Transverse colon (tissue), 4 donors: ENCODE data around the gene ASB4.

Experiments used
- CTCF ChIP-seq, 5 experiments: fragments of 200-600 bp in 3 of 5; fragments of 450-650 bp in 2 of 5; sonication (generic) in 3 of 5; IDR thresholded peaks; 1 replicate in 2 of 5; 2 replicates in 3 of 5; pipeline ENCODE4 v1.5.1; 2016 to 2017; ENCODE audit warnings: antibody characterized with exemption in 5 of 5, inconsistent platforms in 3 of 5, mild to moderate bottlenecking in 2 of 5, moderate library complexity in 1 of 5
- EP300 ChIP-seq: sonication (generic); formaldehyde crosslinking; IDR thresholded peaks from one replicate; pipeline ENCODE4 v1.6.1; 2017; ENCODE audit warnings: antibody characterized with exemption, low read depth
- POLR2A ChIP-seq: fragments of 450-650 bp; IDR thresholded peaks from one replicate; pipeline ENCODE4 v1.6.1; 2016; ENCODE audit warnings: antibody characterized with exemption, mild to moderate bottlenecking, moderate library complexity
- POLR2AphosphoS5 ChIP-seq, 3 donors: sonication (generic); formaldehyde crosslinking; IDR thresholded peaks; one replicate each; pipeline ENCODE4 v1.6.1; 2016; ENCODE audit warnings: antibody characterized with exemption in 3 of 3

DNA sequence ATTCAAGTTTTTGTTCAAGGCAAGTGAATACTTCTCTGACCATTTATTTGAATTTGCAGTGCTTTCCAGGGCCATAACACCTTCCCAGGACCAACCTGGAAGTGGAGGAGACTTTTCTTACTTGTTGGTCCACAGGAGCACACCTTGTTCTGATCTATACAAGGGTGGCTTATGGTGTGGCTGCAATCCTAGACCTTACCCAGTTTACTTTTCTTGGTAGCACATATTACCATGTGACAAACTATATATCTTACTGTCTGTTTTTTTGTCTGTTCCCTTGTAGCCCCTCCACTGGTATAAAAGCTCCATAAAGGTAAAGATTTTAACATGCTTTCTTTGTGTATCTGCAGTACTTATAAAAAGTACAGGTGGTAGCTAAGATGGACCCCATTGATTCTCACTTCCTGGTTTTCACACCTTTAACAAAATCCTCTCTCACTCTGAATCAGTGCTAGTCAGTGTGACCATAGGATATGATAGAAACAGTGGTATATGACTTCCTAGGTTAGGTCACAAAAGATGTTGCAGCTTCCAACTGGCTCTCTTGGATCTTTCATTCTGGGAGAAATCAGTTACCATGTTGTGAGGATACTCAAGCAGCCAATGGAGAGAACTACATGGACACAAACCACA is 5.6 kb upstream of the ASB4 start:
- TF ChIP-seq CTCF (IDR thresholded peaks at IDR 0.05) (no peak), POLR2A (no peak), POLR2AphosphoS5 (IDR thresholded peaks at IDR 0.05) (no peak), EP300 (no peak)
